ENCODE data around the gene UBA1. TPM values are rescaled to one million over a fixed set of nuclear protein-coding genes. Genes with fewer than 3 reads are reported as not detected.
A peak's percentile ranks its signal among the peaks of the same experiment; 100 is the strongest.

UBA1 gene
- total and polyA plus RNA-seq, 11 donors, result 86.9 to 171 (median 130) TPM

GRCh38 chrX:47229427-47229826 lies 35.8 kb downstream of the UBA1 start:
- Histone ChIP-seq H3K4me3 (no peak overlapping the region), H3K27me3 (peaks cover 0 to 7% (median 0%) of the 10 kb centered on the region in 9 donors), H3K27ac (no peak overlapping the region), H3K36me3 (peaks cover 0 to 51% (median 46%) of the 10 kb centered on the region in 9 donors), H3K9me3 (no peaks in the 10 kb centered on the region), H3K4me1 (peaks cover 0 to 9% (median 2%) of the 10 kb centered on the region in 12 donors)
- TF ChIP-seq POLR2A (IDR thresholded peaks at IDR 0.05) (no peak), CTCF (IDR thresholded peaks at IDR 0.05) (no peak)
- WGBS, 4 donors, result 95 to 97% (median 96%) methylated on average over 3 to 6 of the region's 6 CpGs
- intact Hi-C loops (cut with DNase I), result no loop called here
- no peak for DNase-seq
- no peak for ATAC-seq

GRCh38 chrX:47230136-47230868 lies 36.7 kb downstream of the UBA1 start:
- H3K4me1 ChIP-seq, result peaks cover 0 to 18% (median 5%) of the 10 kb centered on the region in 12 donors
- TF ChIP-seq CTCF (IDR thresholded peaks at IDR 0.05) (no peak), POLR2A (IDR thresholded peaks at IDR 0.05) (no peak)
- 88 to 90% (median 89%) methylated on average over 5 of the region's 5 CpGs for WGBS, 4 donors
- ATAC-seq (no peak), DNase-seq (no peak)
- no peak overlapping the region for H3K4me3 ChIP-seq
- peaks cover 0 to 7% (median 0%) of the 10 kb centered on the region in 9 donors for H3K27me3 ChIP-seq
- intact Hi-C loops (cut with DNase I), result loop anchor here in 1 of 10 donors (5.0 kb wide), 1 partner anchor 83 kb away; the partner anchor contains the start of gene RBM10
- peaks cover 0 to 42% (median 37%) of the 10 kb centered on the region in 9 donors for H3K36me3 ChIP-seq
- H3K27ac ChIP-seq, result no peak overlapping the region
- no peaks in the 10 kb centered on the region for H3K9me3 ChIP-seq

- ATAC-seq (no peak), DNase-seq (no peak)
- intact Hi-C loops (cut with DNase I), result loop anchor here in 1 of 10 donors (5.0 kb wide), 1 partner anchor 84 kb away; the partner anchor contains the start of gene RBM10
- Histone ChIP-seq H3K27me3 (peaks cover 0 to 7% (median 0%) of the 10 kb centered on the region in 9 donors), H3K4me3 (no peak overlapping the region), H3K36me3 (peaks cover 0 to 34% (median 28%) of the 10 kb centered on the region in 9 donors), H3K4me1 (peaks cover 0 to 18% (median 5%) of the 10 kb centered on the region in 12 donors), H3K9me3 (no peaks in the 10 kb centered on the region), H3K27ac (no peak overlapping the region)
- 72 to 79% (median 78%) methylated on average over 2 of the region's 2 CpGs for WGBS, 4 donors
- no peak for TF ChIP-seq POLR2A (IDR thresholded peaks at IDR 0.05)
- TF ChIP-seq CTCF (IDR thresholded peaks at IDR 0.05), result no peak
Observed at GRCh38 chrX:47231167-47231566, 37.5 kb downstream of the UBA1 start.

- no peak for TF ChIP-seq POLR2A (IDR thresholded peaks at IDR 0.05)
- 61 to 71% (median 68%) methylated on average over 8 of the region's 8 CpGs for WGBS, 4 donors
Observed at GRCh38 chrX:47232197-47232802, 38.7 kb downstream of the UBA1 start.

More at GRCh38 chrX:47232197-47232802, 38.7 kb downstream of the UBA1 start:
- Histone ChIP-seq H3K36me3 (peaks cover 0 to 22% (median 17%) of the 10 kb centered on the region in 9 donors), H3K4me1 (peaks cover 0 to 18% (median 5%) of the 10 kb centered on the region in 12 donors), H3K4me3 (peak overlapping the region; percentile 28 to 89 (median 70)), H3K27ac (peak overlapping the region; percentile 88 to 98 (median 95)), H3K27me3 (peaks cover 0 to 14% (median 0%) of the 10 kb centered on the region in 9 donors), H3K9me3 (no peaks in the 10 kb centered on the region)
- no peak for ATAC-seq
- intact Hi-C loops (cut with DNase I), result loop anchor here in 4 of 10 donors (2.0 to 5.0 kb wide), 2 partner anchors 13 to 85 kb away; partner anchors contain the start of genes CDK16 (in 3 of the 4) and RBM10 (in 1 of the 4)
- no peak for DNase-seq

Measured in heart left ventricle (tissue), 16 donors.